ENCODE results near the gene ESPN.
"Not testable (repeated sequence)": the region's sequence is repeated elsewhere in the genome, so short reads cannot be mapped to it uniquely, and the experiment has no call there.

ESPN gene

DNA sequence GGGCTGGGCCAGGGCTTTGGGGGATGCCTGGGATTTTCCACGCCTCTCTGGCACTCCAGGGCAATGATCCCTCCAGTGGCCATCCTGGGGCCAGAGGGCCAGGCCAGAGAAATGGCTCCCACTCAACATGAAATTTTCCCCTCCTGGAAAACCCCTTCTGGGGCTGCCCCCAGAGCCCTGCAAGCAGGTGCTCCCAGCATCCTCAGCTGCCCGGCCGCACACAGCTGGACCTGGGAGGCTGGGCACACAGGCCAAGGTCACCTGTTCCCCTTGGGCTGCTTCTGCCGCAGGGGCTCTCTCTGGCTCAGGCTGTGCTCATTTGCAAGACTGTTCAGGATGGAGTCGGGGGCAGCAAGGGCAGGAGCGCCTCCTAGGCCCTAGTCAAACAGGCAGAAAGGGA, 3.9 kb downstream of the ESPN start:
- not testable (repeated sequence) for DNase-seq (ENCODE audit: low spot score)

DNA sequence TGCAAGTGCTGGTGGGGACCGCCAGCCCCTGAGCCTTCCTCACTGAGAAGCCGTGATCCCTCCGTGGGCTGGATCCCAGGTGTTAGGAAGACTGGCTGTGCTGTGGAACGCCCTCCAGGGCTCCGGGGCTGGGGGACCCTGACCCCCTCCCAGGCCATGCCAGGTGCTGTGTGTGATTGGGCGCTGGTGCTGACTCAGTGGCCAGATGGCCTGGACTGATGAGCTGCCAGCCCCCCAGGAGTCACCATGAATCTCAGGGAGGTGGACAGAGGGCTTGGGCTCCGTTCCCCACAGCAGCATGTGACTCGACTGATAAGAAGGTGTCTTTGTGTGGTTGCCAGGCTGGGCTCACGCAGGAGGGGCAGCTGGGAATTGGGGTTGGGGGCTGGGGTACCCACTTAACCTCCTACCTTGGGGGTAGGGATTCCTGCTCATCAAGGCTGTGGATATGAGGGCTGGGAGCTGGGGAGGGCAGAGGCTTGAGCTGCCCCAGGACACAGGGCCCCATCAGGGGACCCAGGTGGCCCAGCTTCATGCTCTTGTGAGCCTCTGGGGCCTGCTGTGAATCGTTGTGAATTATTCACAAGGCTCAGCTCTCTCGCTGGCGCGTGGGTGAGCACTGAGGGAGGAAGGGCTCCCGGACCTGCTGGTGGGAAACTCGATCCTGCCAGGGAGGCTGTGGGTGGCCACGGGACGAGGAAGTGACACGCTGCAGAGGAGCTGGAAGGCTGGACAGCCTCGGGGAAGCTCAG, 5.3 kb downstream of the ESPN start:
- not testable (repeated sequence) for DNase-seq (ENCODE audit: low spot score)

- DNase-seq (ENCODE audit: low spot score), result not testable (repeated sequence)
These were observed 7.3 kb downstream of the ESPN start for GRCh38 chr1:6431645-6432579.

DNA sequence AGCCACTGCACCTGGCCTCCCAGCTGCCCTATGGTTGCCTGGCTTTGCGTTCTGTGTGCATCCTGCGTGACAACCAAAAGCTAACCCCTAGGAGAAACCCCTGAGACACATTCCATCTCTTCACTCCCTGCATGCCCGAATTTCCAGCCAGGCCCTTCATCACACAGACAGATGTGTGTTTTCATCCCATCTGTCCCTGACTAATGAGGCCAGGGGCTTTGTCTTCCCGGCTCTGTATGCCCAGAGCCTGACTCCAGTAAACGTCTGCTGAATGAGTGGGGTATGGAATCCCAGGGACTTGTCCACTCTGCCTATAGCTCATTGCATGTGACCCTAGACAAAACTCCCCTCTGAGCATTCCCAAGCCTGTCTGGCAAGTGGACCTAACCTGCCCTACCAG, 9.6 kb downstream of the ESPN start:
- DNase-seq (ENCODE audit: low spot score), result no peak

DNA sequence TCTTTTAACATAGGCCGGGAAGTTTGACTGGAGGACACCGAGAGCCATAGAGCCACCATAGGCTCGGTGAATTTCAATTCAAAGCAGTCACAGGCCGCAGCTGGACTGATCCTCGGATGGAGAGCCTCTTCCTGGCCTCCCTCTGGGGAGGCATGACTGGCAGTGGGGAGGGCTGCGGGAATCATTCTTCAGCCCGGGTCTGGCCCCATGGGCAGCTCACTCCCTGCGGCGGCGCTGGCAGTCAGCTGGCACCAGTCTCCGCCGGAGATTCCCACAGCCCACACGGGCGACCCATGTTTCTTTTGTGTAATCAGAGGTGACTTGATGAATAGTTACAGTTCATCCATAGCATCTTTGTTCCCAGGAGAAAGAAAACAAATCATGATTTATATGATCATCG, 10.6 kb downstream of the ESPN start:
- DNase-seq (ENCODE audit: low spot score), result no peak

- DNase-seq (ENCODE audit: low spot score), result no peak
These were observed 11.0 kb downstream of the ESPN start for GRCh38 chr1:6435547-6435946.

- not testable (repeated sequence) for DNase-seq (ENCODE audit: low spot score)
These were observed 11.7 kb downstream of the ESPN start for GRCh38 chr1:6436277-6436676.

DNA sequence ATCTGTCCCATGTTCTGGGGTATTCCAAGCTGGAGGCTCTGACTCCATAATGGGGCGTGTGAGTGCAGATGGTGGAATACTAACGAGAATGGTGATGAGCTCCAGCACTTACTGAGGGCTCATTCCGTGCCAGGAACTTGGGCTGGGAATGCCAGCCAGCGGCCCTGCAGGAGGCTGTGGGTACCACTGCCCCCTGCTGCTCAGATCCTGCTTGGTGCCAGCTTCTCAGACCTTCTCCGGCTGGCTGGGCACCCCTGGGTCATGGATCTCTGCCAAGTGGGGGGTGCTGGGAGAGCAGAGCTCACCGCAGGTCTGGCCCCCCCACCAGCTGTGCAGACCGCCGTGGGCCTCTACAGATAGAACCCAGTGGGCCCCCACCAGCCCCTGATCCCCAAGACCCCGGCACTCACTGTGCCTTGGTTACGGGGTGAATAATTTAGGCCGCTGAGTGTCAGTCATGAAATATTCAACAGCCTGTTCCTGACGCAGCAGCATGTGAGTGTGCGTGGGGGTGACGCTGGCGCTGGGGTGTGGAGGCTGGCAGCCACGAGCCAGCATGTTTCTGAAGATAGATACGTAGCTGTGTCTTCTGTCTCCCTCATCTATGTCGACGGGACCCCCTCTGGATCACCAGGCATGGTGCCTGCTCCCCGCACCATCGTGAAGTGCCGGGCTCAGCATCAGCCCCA, 12.6 kb downstream of the ESPN start:
- DNase-seq (ENCODE audit: low spot score), result peak; percentile 72

DNA sequence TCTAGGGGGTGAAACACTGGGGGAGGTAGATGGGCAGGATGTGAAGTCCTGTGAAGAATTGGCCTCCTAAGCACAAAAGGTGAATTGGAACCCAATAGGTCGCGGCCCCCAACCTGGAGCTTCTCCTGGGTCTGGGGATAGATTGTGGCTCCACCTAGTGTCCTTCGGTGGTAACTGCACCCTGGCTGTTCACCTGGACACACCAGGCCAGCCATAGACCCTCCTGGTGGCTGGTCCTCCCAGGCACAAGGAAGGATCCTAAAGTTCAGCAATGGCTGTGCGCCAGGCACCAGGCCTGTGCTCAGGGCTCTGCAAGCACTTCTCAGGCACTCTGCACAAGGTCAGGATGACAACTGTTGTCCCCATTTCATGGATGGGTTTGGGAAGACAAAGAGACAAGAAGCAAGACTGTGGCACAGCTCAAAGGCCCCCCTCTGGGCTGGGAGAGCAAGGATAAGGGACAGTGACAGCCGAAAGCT, 13.5 kb downstream of the ESPN start:
- peak; percentile 82 for DNase-seq (ENCODE audit: low spot score)

- DNase-seq (ENCODE audit: low spot score), result no peak
These were observed 15.9 kb downstream of the ESPN start for GRCh38 chr1:6440198-6441126.

DNA sequence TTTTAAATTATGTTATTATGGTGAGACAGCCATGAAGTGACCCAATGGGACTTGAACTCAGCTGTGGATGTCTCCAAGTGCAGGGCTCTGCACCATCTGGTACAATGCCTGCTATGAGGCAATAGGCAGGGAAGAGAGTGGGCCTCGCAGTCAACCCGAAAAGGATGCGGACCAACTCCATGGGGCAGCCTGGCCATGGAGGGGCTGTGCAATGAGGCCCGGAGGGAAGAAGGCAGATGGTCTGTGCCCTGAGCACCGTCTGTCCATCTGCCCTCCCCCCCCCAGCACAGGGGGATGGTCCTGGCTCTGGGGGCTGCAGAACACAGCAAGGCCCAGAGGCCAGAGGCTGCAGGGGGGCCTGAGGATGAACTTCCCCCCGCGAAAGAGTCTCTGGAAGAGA, 17.0 kb downstream of the ESPN start:
- no peak for DNase-seq (ENCODE audit: low spot score)

DNA sequence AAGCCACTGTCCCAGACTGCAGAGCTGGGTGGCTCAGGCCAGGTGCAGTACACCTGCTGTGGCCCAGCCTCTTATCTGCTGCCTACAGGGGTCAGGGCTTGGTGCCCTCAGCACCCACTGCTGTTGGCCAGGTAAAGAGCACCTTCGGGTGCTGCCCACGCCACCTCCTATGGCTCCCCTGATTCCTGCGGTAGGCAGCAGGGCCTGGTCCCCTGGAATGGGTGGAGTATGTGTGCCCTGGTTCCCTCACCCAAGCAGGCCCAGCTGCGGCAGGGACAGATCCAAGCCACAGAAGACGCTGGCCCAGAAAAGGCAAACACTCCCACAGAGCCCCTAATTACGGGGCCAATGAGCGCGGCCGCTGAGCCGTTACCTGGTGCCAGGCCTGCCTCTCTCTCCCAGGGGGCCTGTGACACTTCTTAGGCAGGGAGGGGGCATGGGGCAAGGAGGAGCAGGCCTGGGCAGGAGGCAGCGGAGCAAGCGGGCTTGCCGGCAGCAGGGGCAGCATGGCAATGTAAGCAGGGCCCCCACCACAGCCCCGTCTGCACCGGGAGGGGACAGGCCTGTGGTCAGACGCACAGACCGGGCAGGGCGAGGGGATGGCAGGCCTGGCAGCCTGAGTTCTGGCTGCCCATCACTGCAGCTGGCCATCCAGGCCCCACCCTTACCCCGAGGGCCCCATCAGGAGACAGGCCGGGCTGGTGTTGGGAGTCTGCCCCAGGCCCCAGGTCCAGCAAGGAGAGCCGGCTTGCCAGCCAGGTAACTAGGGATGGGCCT, 19.0 kb downstream of the ESPN start:
- no peak for DNase-seq (ENCODE audit: low spot score)

- no peak for DNase-seq (ENCODE audit: low spot score)
These were observed 19.8 kb downstream of the ESPN start for GRCh38 chr1:6444377-6444776.

GRCh38 chr1:6445062-6445763, 20.6 kb downstream of the ESPN start:
- DNase-seq (ENCODE audit: low spot score), result peak; percentile 77

DNA sequence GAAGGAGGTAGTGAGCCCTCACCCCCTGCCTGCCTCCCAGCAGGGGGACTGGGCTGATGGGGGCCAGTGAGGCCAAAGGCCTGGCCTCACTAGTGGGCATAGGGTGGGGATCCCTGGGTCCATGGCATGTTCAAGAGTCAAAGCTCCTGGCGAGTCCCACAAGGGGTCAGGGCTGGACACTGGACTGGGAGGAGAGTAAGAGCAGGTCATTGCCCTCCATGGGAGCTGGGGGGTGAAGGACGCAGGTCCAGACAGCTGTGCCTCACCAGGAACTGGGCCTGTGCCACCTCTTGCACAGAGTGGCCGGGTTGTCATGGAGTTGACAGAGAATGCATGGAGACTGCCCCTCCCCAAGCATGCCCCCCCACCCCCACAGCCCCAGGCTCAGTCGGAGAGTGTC, 21.4 kb downstream of the ESPN start:
- not testable (repeated sequence) for DNase-seq (ENCODE audit: low spot score)

DNA sequence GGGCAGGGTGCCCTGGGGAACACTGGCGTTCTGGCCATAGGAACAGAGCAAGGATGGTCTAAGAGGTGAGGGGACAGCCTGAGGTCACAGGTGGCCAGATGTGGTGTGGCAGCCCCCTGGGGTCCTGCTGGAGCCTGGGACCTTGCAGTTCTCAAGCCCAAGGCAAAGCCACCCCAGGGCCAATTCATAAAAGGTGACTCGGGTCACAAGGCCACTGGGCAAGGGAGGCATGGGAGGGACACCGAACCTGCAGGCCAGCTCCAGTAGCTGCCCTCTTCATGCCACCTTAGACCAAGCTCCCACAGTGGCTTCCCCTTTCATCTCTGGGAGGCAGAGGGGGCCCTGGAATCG, 22.1 kb downstream of the ESPN start:
- DNase-seq (ENCODE audit: low spot score), result no peak

- DNase-seq (ENCODE audit: low spot score), result no peak
These were observed 22.6 kb downstream of the ESPN start for GRCh38 chr1:6447016-6447817.

DNA sequence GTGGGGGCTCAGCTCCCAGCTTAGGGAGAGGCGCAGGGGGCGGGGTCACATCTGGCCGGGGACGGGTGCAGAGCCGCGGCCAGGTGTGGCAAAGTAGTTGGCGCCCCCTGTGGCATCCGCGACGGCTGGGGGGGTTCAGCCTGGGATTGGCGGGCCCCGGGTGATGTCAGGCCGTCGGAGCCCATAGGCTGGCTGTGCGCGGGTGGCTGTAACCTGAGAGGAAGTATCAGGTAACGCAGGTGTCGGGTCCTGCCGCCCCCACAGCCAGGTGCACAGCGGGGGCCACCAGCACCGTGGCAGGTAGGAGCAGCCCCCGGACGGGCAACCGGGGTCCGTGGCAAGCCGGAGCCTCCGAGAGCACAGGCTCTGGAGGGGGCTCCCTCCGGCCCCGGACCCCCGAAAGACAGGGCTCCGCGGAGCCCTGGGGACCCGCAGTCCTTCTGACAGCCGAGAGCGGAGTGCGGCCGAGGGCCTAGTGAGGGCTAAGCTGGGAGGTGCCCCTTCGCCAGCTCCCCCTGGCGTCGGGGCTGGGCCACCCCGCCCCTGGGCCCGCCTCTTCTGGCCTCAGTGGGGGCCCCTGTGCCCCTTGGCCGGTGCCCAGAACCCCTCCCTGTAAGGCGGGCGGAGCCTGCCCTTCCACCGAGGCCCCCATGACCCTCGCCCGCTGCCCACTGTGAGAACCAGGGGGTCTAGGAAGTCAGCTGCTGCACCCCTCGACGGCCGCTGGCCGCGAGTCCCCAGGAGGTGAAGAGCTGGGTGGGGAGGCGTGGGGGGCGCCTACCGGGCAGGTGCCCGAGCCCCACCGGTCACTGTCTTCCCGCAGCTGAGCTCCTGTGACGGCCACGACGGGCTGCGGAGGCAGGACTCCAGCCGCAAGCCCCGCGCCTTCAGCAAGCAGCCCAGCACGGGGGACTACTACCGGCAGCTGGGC, 23.5 kb downstream of the ESPN start:
- no peak for DNase-seq (ENCODE audit: low spot score)
